ENCODE results near the gene LYRM9. TPM values are rescaled to one million over a fixed set of nuclear protein-coding genes. Genes with fewer than 3 reads are reported as not detected.
A peak's percentile ranks its signal among the peaks of the same experiment; 100 is the strongest.
"Not testable (repeated sequence)": the region's sequence is repeated elsewhere in the genome, so short reads cannot be mapped to it uniquely, and the experiment has no call there.

The LYRM9 gene
- total and polyA plus RNA-seq, 4 donors = 7.0 to 15.3 (median 8.8) TPM

GRCh38 chr17:27836651-27837050, 56.5 kb downstream of the LYRM9 start:
- Histone ChIP-seq H3K36me3 (ENCODE audit: control insufficient read depth in 4 of 4, insufficient read depth in 4 of 4, low read length in 4 of 4) (no peaks in the 10 kb centered on the region), H3K9ac (ENCODE audit: insufficient read depth in 1 of 2, low read length in 2 of 2) (no peak overlapping the region), H3K27me3 (ENCODE audit: control insufficient read depth in 3 of 3, insufficient read depth in 3 of 3, low read length in 2 of 3) (no peaks in the 10 kb centered on the region), H3K27ac (ENCODE audit: low read depth in 1 of 2, low read length in 1 of 2) (no peak overlapping the region), H3K4me3 (no peak overlapping the region), H3K4me1 (ENCODE audit: control insufficient read depth in 5 of 5, insufficient read depth in 5 of 5, low read length in 5 of 5) (no peaks in the 10 kb centered on the region), H3K9me3 (ENCODE audit: control insufficient read depth in 4 of 4, insufficient read depth in 3 of 4, low read length in 3 of 4) (no peaks in the 10 kb centered on the region)
- no peak for ATAC-seq (ENCODE audit: insufficient read depth, low FRiP score)
- no peak for TF ChIP-seq CTCF (IDR thresholded peaks at IDR 0.05; ENCODE audit: control extremely low read depth, extremely low read depth)
- no peak for DNase-seq

GRCh38 chr17:27834571-27834970, 58.6 kb downstream of the LYRM9 start:
- DNase-seq (no peak), ATAC-seq (ENCODE audit: insufficient read depth, low FRiP score) (no peak)
- no peaks in the 10 kb centered on the region for H3K9me3 ChIP-seq (ENCODE audit: control insufficient read depth in 4 of 4, insufficient read depth in 3 of 4, low read length in 3 of 4)
- H3K27ac ChIP-seq (ENCODE audit: low read depth in 1 of 2, low read length in 1 of 2) = no peak overlapping the region
- no peak overlapping the region for H3K9ac ChIP-seq (ENCODE audit: insufficient read depth in 1 of 2, low read length in 2 of 2)
- no peaks in the 10 kb centered on the region for H3K27me3 ChIP-seq (ENCODE audit: control insufficient read depth in 3 of 3, insufficient read depth in 3 of 3, low read length in 2 of 3)
- H3K4me1 ChIP-seq (ENCODE audit: control insufficient read depth in 5 of 5, insufficient read depth in 5 of 5, low read length in 5 of 5) = no peaks in the 10 kb centered on the region
- H3K4me3 ChIP-seq = no peak overlapping the region
- H3K36me3 ChIP-seq (ENCODE audit: control insufficient read depth in 4 of 4, insufficient read depth in 4 of 4, low read length in 4 of 4) = no peaks in the 10 kb centered on the region
- no peak for TF ChIP-seq CTCF (IDR thresholded peaks at IDR 0.05; ENCODE audit: control extremely low read depth, extremely low read depth)
- WGBS, 2 donors = 87 to 97% methylated on average over 3 of the region's 3 CpGs

GRCh38 chr17:27832831-27833230, 60.3 kb downstream of the LYRM9 start:
- H3K27me3 ChIP-seq (ENCODE audit: control insufficient read depth in 3 of 3, insufficient read depth in 3 of 3, low read length in 2 of 3) = no peaks in the 10 kb centered on the region
- ATAC-seq (ENCODE audit: insufficient read depth, low FRiP score) = no peak

GRCh38 chr17:27829888-27830287, 63.3 kb downstream of the LYRM9 start:
- H3K36me3 ChIP-seq (ENCODE audit: control insufficient read depth in 4 of 4, insufficient read depth in 4 of 4, low read length in 4 of 4); H3K9ac ChIP-seq (ENCODE audit: insufficient read depth in 1 of 2, low read length in 2 of 2); H3K4me1 ChIP-seq (ENCODE audit: control insufficient read depth in 5 of 5, insufficient read depth in 5 of 5, low read length in 5 of 5); H3K27ac ChIP-seq (ENCODE audit: low read depth in 1 of 2, low read length in 1 of 2); H3K27me3 ChIP-seq (ENCODE audit: control insufficient read depth in 3 of 3, insufficient read depth in 3 of 3, low read length in 2 of 3); H3K4me3 ChIP-seq; H3K9me3 ChIP-seq (ENCODE audit: control insufficient read depth in 4 of 4, insufficient read depth in 3 of 4, low read length in 3 of 4): not testable (repeated sequence)
- WGBS, 2 donors = 47 to 50% methylated on average over 1 of the region's 1 CpG
- ATAC-seq (ENCODE audit: insufficient read depth, low FRiP score) (peak; percentile 65), DNase-seq (peak in 2 of 3 donors; percentile 10 to 22)

More at GRCh38 chr17:27832831-27833230, 60.3 kb downstream of the LYRM9 start:
- Histone ChIP-seq H3K9ac (ENCODE audit: insufficient read depth in 1 of 2, low read length in 2 of 2) (no peak overlapping the region), H3K36me3 (ENCODE audit: control insufficient read depth in 4 of 4, insufficient read depth in 4 of 4, low read length in 4 of 4) (no peaks in the 10 kb centered on the region), H3K27ac (ENCODE audit: low read depth in 1 of 2, low read length in 1 of 2) (no peak overlapping the region), H3K9me3 (ENCODE audit: control insufficient read depth in 4 of 4, insufficient read depth in 3 of 4, low read length in 3 of 4) (no peaks in the 10 kb centered on the region), H3K4me1 (ENCODE audit: control insufficient read depth in 5 of 5, insufficient read depth in 5 of 5, low read length in 5 of 5) (no peaks in the 10 kb centered on the region), H3K4me3 (no peak overlapping the region)
- DNase-seq = no peak
- no peak for TF ChIP-seq CTCF (IDR thresholded peaks at IDR 0.05; ENCODE audit: control extremely low read depth, extremely low read depth)

GRCh38 chr17:27829143-27829711, 63.9 kb downstream of the LYRM9 start:
- not testable (repeated sequence) for DNase-seq; H3K27me3 ChIP-seq (ENCODE audit: control insufficient read depth in 3 of 3, insufficient read depth in 3 of 3, low read length in 2 of 3); H3K36me3 ChIP-seq (ENCODE audit: control insufficient read depth in 4 of 4, insufficient read depth in 4 of 4, low read length in 4 of 4); H3K4me1 ChIP-seq (ENCODE audit: control insufficient read depth in 5 of 5, insufficient read depth in 5 of 5, low read length in 5 of 5); H3K9ac ChIP-seq (ENCODE audit: insufficient read depth in 1 of 2, low read length in 2 of 2); H3K27ac ChIP-seq (ENCODE audit: low read depth in 1 of 2, low read length in 1 of 2); H3K9me3 ChIP-seq (ENCODE audit: control insufficient read depth in 4 of 4, insufficient read depth in 3 of 4, low read length in 3 of 4); H3K4me3 ChIP-seq; ATAC-seq (ENCODE audit: insufficient read depth, low FRiP score)
- WGBS, 2 donors = no CpG with 5 or more reads among the region's 2 CpGs
